ENCODE data around the gene DDX52. TPM values are rescaled to one million over a fixed set of nuclear protein-coding genes. Genes with fewer than 3 reads are reported as not detected.

The DDX52 gene
- total and polyA plus RNA-seq, 2 of the 13 experiments (the other 11 are each of a cell fraction or from before 2014, with no cell fraction given): 8.9 to 36.1 TPM

DNA sequence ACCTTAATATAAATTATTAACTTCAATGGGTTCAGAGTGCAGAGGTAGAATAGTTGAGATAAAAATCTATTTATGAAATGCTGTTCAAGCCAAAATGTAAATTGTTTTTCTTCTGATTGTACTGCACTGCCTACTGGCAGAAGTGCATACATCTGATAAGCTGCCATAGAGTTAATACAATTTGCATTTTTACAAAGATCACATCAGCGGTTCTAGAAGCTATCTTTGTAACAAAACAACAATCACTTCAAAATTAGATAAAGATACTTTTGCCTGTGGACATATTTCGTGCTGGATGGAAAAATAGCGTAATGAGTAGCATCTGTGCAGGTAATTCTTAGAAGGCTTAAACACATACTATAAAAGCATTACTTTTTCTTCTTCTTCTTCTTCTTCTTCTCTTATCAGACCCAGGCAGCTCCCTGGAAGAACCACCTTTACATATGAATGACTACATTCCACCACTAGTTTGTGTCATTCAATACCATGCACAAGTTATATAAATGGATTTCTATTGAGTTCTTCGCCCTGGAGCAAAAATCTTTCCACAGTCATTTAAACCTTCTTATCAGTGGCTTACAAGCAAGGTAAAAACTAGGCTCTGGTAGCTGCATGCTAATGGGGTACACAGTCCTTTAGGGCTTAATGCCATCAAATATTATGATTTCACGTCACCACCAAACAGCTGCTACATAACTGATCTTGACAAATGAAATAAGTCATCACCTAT lies 81.1 kb downstream of the DDX52 start (continued):
- TF ChIP-seq, protein P1, sequence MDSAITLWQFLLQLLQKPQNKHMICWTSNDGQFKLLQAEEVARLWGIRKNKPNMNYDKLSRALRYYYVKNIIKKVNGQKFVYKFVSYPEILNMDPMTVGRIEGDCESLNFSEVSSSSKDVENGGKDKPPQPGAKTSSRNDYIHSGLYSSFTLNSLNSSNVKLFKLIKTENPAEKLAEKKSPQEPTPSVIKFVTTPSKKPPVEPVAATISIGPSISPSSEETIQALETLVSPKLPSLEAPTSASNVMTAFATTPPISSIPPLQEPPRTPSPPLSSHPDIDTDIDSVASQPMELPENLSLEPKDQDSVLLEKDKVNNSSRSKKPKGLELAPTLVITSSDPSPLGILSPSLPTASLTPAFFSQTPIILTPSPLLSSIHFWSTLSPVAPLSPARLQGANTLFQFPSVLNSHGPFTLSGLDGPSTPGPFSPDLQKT (CRISPR knock-in tag; IDR thresholded peaks at IDR 0.05; ENCODE audit: borderline replicate concordance): no peak

Small RNA genes within 50 kb of the gene (microRNA-seq; reads per million reads assigned to microRNA genes)
- not detected for gene MIR378J

Small RNA genes within 50 kb of the gene (small RNA-seq; reads per million reads assigned to genes)
- gene MIR378J (ENCODE audit: insufficient read depth in 2 of 3, insufficient read length in 3 of 3, low read depth in 2 of 3, low replicate concordance in 1 of 3): 0 reads per million in 3 experiments

Other genes with a start within 250 kb of the DDX52 start
- gene ACACA, start 236.6 kb downstream of the DDX52 start, total RNA-seq (2016; rRNA removed; fragmentation: Illumina TruSeq; extraction: Trizol): 47.2 and 66.3 TPM in 2 replicates
- gene ACACA, start 236.6 kb downstream of the DDX52 start, polyA plus RNA-seq (2011; rRNA removed): 39.2 and 41.7 TPM in 2 replicates
- gene TADA2A, start 236.6 kb downstream of the DDX52 start, total RNA-seq (2016; rRNA removed; fragmentation: Illumina TruSeq; extraction: Trizol): 13.0 and 14.0 TPM in 2 replicates
- gene TADA2A, start 236.6 kb downstream of the DDX52 start, polyA plus RNA-seq (2011; rRNA removed): 5.8 and 8.0 TPM in 2 replicates
- 33.5 and 44.1 TPM in 2 replicates for gene DUSP14, start 153.6 kb downstream of the DDX52 start, total RNA-seq (2016; rRNA removed; fragmentation: Illumina TruSeq; extraction: Trizol)
- 38.6 and 39.8 TPM in 2 replicates for gene DUSP14, start 153.6 kb downstream of the DDX52 start, polyA plus RNA-seq (2011; rRNA removed)
- gene SYNRG, start 34.0 kb downstream of the DDX52 start, total RNA-seq (2016; rRNA removed; fragmentation: Illumina TruSeq; extraction: Trizol): 8.7 and 15.4 TPM in 2 replicates
- gene SYNRG, start 34.0 kb downstream of the DDX52 start, polyA plus RNA-seq (2011; rRNA removed): 7.3 and 9.3 TPM in 2 replicates
- gene HNF1B, start 101.6 kb upstream of the DDX52 start, total RNA-seq (2016; rRNA removed; fragmentation: Illumina TruSeq; extraction: Trizol): 1.8 and 1.9 TPM in 2 replicates
- 4.3 and 5.3 TPM in 2 replicates for gene HNF1B, start 101.6 kb upstream of the DDX52 start, polyA plus RNA-seq (2011; rRNA removed)

Measured in HepG2 (cell line).